Muscle layer of duodenum (tissue), 2 donors: Measurements from ENCODE around the gene RNF180.

ENCODE experiments used
- H3K27ac ChIP-seq: one replicate; pipeline ENCODE4 v1.7.0; 2013; ENCODE audit warnings: mild to moderate bottlenecking, low read length
- H3K27me3 ChIP-seq: one replicate; pipeline ENCODE4 v1.7.0; 2013; ENCODE audit warnings: low read depth, mild to moderate bottlenecking, control low read depth, low read length
- H3K36me3 ChIP-seq, 2 donors: one replicate each; pipeline ENCODE4 v1.7.0; 2013; ENCODE audit warnings: low read length in 2 of 2, control low read depth in 1 of 2, mild to moderate bottlenecking in 1 of 2; ENCODE audit not compliant: insufficient read depth in 2 of 2, control insufficient read depth in 1 of 2
- H3K4me1 ChIP-seq, 2 donors: one replicate each; pipeline ENCODE4 v1.7.0; 2013; ENCODE audit warnings: low read length in 2 of 2, mild to moderate bottlenecking in 2 of 2, control low read depth in 1 of 2, moderate library complexity in 1 of 2; ENCODE audit not compliant: insufficient read depth in 2 of 2, control insufficient read depth in 1 of 2
- H3K4me3 ChIP-seq, 2 donors: one replicate each; pipeline ENCODE4 v1.7.0; 2013; ENCODE audit warnings: low read length in 2 of 2, low read depth in 1 of 2, mild to moderate bottlenecking in 1 of 2
- H3K9me3 ChIP-seq, 2 donors: one replicate each; pipeline ENCODE4 v1.7.0; 2013; ENCODE audit warnings: low read length in 2 of 2, control low read depth in 1 of 2, mild to moderate bottlenecking in 1 of 2; ENCODE audit not compliant: control insufficient read depth in 1 of 2
- donor health status: healthy.

Gene RNF180

GRCh38 chr5:64156261-64156660 lies 9.4 kb upstream of the RNF180 start:
- Histone ChIP-seq H3K4me1 (no peaks in the 10 kb centered on the region), H3K27ac (no peak overlapping the region), H3K4me3 (no peak overlapping the region), H3K9me3 (peaks cover 0 to 3% of the 10 kb centered on the region in 2 donors), H3K36me3 (no peaks in the 10 kb centered on the region), H3K27me3 (no peaks in the 10 kb centered on the region)

GRCh38 chr5:64158827-64159226 lies 6.8 kb upstream of the RNF180 start:
- H3K27me3 ChIP-seq = no peaks in the 10 kb centered on the region
- no peaks in the 10 kb centered on the region for H3K4me1 ChIP-seq
- H3K27ac ChIP-seq = no peak overlapping the region
- H3K9me3 ChIP-seq = peaks cover 0 to 2% of the 10 kb centered on the region in 2 donors
- no peak overlapping the region for H3K4me3 ChIP-seq
- H3K36me3 ChIP-seq = no peaks in the 10 kb centered on the region

- no peak overlapping the region for H3K4me3 ChIP-seq
- no peak overlapping the region for H3K27ac ChIP-seq
- H3K36me3 ChIP-seq = no peaks in the 10 kb centered on the region
- H3K27me3 ChIP-seq = no peaks in the 10 kb centered on the region
- no peaks in the 10 kb centered on the region for H3K4me1 ChIP-seq
- H3K9me3 ChIP-seq = no peaks in the 10 kb centered on the region
Observed at GRCh38 chr5:64160201-64160600, 5.4 kb upstream of the RNF180 start.

DNA sequence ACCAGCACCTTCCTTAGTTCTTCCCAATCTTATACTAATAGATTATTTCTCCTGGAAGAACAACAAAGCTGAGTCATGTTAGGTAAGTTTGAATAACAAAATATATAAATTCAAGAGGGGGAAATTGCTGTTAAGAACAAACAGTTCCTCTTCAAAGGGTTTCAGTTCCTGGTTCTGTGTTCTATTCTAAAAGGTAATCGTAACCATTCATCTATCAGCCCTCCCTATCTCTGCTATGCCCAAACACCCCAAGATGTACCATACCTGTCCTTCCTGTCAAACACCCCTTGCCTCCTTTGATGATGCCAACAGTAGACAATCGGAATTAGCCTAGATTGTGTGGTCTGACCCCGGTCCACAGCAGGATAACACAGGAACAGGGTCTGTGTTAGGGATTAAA lies 4.2 kb upstream of the RNF180 start:
- Histone ChIP-seq H3K9me3 (no peaks in the 10 kb centered on the region), H3K27me3 (no peaks in the 10 kb centered on the region), H3K4me3 (no peak overlapping the region), H3K27ac (no peak overlapping the region), H3K36me3 (no peaks in the 10 kb centered on the region), H3K4me1 (no peaks in the 10 kb centered on the region)

DNA sequence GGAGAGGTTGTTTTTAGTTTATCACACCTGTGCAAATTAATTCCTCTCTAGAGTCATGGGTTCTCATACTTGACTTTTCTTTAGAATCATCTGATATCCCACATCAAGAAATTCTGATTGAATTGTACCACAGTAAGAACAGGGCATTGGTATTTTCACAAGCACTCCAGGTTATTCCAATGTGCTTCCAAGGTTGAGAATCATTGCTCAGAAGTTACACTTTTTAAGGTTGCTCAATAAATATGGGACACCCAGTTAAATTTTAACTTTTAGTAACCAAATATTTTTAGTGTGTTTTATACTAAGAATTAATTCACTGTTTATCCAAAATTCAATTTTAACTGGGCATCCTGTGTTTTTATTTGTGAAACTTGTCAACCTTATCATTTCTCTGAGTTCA lies 2.5 kb upstream of the RNF180 start:
- H3K4me3 ChIP-seq = no peak overlapping the region
- H3K36me3 ChIP-seq = no peaks in the 10 kb centered on the region
- no peaks in the 10 kb centered on the region for H3K27me3 ChIP-seq
- no peak overlapping the region for H3K27ac ChIP-seq
- H3K4me1 ChIP-seq = peaks cover 0 to 2% of the 10 kb centered on the region in 2 donors
- H3K9me3 ChIP-seq = no peaks in the 10 kb centered on the region

- Histone ChIP-seq H3K27ac (no peak overlapping the region), H3K36me3 (no peaks in the 10 kb centered on the region), H3K4me3 (no peak overlapping the region), H3K9me3 (no peaks in the 10 kb centered on the region), H3K4me1 (peaks cover 0 to 3% of the 10 kb centered on the region in 2 donors), H3K27me3 (no peaks in the 10 kb centered on the region)
Observed at GRCh38 chr5:64163746-64164145, 1.9 kb upstream of the RNF180 start.

GRCh38 chr5:64164166-64164565 lies 1.5 kb upstream of the RNF180 start:
- peaks cover 0 to 3% of the 10 kb centered on the region in 2 donors for H3K4me1 ChIP-seq
- no peak overlapping the region for H3K27ac ChIP-seq
- no peaks in the 10 kb centered on the region for H3K27me3 ChIP-seq
- no peaks in the 10 kb centered on the region for H3K36me3 ChIP-seq
- H3K9me3 ChIP-seq = no peaks in the 10 kb centered on the region
- no peak overlapping the region for H3K4me3 ChIP-seq

DNA sequence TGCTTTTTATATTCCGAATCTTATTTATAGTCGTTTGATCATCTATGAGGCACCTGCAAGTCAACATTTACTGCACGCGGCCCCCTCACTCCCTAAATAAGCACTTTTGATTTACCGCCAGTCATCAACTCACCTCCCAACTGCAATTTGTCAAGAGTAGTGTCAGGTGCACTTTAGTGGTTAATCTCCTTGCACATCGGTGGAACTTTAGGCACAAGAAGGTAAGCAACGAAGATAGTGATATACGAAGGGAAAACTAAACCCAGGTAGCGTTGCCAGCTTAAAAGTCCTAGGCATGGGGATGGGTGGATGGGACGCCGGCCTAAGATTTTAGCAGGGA lies 513 bp upstream of the RNF180 start:
- Histone ChIP-seq H3K4me3 (peak overlapping the region; percentile 64 to 86), H3K36me3 (no peaks in the 10 kb centered on the region), H3K27ac (no peak overlapping the region), H3K9me3 (no peaks in the 10 kb centered on the region), H3K27me3 (no peaks in the 10 kb centered on the region), H3K4me1 (peaks cover 0 to 3% of the 10 kb centered on the region in 2 donors)

GRCh38 chr5:64166201-64166959 lies 737 bp downstream of the RNF180 start:
- H3K27ac ChIP-seq = peak overlapping the region; percentile 19
- peaks cover 0 to 3% of the 10 kb centered on the region in 2 donors for H3K4me1 ChIP-seq
- peak overlapping the region; percentile 74 to 86 for H3K4me3 ChIP-seq
- no peaks in the 10 kb centered on the region for H3K36me3 ChIP-seq
- no peaks in the 10 kb centered on the region for H3K9me3 ChIP-seq
- H3K27me3 ChIP-seq = no peaks in the 10 kb centered on the region

- H3K27ac ChIP-seq = no peak overlapping the region
- no peaks in the 10 kb centered on the region for H3K4me1 ChIP-seq
- no peak overlapping the region for H3K4me3 ChIP-seq
- no peaks in the 10 kb centered on the region for H3K9me3 ChIP-seq
- H3K36me3 ChIP-seq = no peaks in the 10 kb centered on the region
- H3K27me3 ChIP-seq = no peaks in the 10 kb centered on the region
Observed at GRCh38 chr5:64176301-64176700, 10.7 kb downstream of the RNF180 start.

GRCh38 chr5:64180661-64181343 lies 15.2 kb downstream of the RNF180 start:
- no peaks in the 10 kb centered on the region for H3K36me3 ChIP-seq
- no peaks in the 10 kb centered on the region for H3K27me3 ChIP-seq
- no peak overlapping the region for H3K4me3 ChIP-seq
- H3K4me1 ChIP-seq = no peaks in the 10 kb centered on the region
- no peak overlapping the region for H3K27ac ChIP-seq
- no peaks in the 10 kb centered on the region for H3K9me3 ChIP-seq

- Histone ChIP-seq H3K9me3 (no peaks in the 10 kb centered on the region), H3K27ac (no peak overlapping the region), H3K4me1 (no peaks in the 10 kb centered on the region)
Observed at GRCh38 chr5:64181440-64181839, 15.8 kb downstream of the RNF180 start.

More at GRCh38 chr5:64181440-64181839, 15.8 kb downstream of the RNF180 start:
- Histone ChIP-seq H3K27me3 (no peaks in the 10 kb centered on the region), H3K36me3 (no peaks in the 10 kb centered on the region), H3K4me3 (no peak overlapping the region)
